Hepatocyte (in vitro differentiated cells): Measurements from ENCODE around the gene NME5.

Experiments used
- EZH2phosphoT487 ChIP-seq: fragments of 200-600 bp; sonication (generic); IDR thresholded peaks from one replicate; pipeline ENCODE4 v1.6.1; 2018; ENCODE audit warnings: antibody characterized with exemption, mild to moderate bottlenecking, low read depth, moderate library complexity; ENCODE audit not compliant: unreplicated experiment, severe bottlenecking
- TF ChIP-seq, protein P1 (sequence below): fragments of 200-600 bp; sonication (generic); IDR thresholded peaks from 2 replicates; pipeline ENCODE4 v1.5.1; 2016; ENCODE audit warnings: antibody characterized with exemption, mild to moderate bottlenecking; ENCODE audit not compliant: poor library complexity

DNA sequence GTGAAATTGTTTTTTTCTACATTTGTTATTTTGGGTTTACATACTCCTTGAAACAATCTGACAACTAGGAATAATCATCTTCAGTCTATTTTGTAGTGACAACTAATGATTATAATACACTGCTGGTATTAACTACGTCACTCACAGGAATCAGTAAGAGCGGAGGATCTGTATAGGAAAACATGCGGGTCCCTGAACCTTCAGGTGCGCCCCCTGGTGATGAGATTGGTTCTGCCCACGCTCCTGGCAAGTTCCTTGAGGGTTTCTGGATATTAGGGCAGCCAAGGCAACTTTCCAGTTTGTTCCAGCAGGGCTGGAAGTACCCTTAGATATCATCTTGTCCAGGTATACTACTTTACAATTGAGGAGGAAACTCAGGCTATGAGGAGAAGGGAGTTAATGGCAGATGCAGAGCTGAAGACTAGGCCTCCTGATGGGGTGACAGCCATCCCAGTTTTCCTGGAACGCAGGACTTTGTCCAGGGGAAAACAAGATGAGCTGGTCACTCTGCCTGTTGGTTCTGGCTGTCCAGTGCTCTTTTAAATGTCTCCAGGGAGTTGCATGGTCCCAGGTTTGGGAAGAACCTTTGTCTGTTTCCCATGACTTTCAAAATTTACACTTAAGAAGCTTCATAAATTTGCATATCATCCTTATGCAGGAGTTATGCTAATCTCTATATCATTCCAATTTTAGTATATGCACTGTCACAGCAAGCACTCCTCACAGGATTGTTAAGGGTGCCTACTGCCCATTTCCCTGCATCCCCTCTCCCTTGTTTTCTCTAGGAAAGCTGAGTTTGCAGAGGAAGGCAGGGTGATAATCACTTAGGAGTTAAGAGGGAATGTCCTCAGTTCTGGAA, 70.3 kb downstream of the NME5 start:
- TF ChIP-seq, protein P1, sequence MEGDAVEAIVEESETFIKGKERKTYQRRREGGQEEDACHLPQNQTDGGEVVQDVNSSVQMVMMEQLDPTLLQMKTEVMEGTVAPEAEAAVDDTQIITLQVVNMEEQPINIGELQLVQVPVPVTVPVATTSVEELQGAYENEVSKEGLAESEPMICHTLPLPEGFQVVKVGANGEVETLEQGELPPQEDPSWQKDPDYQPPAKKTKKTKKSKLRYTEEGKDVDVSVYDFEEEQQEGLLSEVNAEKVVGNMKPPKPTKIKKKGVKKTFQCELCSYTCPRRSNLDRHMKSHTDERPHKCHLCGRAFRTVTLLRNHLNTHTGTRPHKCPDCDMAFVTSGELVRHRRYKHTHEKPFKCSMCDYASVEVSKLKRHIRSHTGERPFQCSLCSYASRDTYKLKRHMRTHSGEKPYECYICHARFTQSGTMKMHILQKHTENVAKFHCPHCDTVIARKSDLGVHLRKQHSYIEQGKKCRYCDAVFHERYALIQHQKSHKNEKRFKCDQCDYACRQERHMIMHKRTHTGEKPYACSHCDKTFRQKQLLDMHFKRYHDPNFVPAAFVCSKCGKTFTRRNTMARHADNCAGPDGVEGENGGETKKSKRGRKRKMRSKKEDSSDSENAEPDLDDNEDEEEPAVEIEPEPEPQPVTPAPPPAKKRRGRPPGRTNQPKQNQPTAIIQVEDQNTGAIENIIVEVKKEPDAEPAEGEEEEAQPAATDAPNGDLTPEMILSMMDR: peak; percentile 65
- TF ChIP-seq EZH2phosphoT487: no peak
